GM19467 (cell line): ENCODE results near the gene ITCH.

Experiments used
- ATAC-seq: cut with Tn5 transposase; IDR thresholded peaks from one replicate; pipeline ENCODE4 v1.9.1; 2021; ENCODE audit warnings: mild to moderate bottlenecking, moderate library complexity; ENCODE audit not compliant: unreplicated experiment

The ITCH gene

DNA sequence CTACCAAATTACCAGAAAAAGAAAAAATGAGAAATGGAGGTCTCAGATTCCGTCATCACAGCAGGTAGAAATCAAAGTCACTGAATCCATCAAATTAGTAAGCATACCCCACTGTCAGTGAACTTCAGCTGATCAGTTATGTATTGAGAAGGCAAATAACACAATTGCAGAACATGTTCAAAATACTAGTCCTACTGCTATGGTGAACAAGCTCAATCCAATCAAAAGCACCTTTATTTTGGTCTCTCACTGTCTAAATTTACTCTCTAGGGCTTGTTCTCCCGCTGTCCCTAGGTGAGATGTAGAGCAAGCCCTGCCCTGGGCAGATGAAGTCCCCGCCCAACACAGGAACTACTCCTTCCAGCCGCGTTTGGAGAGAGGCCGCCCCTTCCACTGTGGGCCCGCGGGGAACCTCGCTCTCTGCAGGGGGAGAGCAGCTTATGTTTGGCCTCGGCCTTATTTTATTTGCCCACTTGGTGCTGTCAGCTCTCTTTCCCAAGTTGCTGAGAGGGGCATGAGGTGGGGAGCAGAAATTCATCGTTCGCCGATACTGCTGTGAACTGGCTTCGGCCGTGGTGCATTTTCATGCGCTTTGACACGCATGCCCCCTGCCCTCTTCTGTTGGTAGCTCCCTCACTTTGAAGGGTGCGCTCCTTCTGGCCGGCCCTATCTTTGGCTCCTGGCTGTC, 181.2 kb downstream of the ITCH start:
- no peak for ATAC-seq

DNA sequence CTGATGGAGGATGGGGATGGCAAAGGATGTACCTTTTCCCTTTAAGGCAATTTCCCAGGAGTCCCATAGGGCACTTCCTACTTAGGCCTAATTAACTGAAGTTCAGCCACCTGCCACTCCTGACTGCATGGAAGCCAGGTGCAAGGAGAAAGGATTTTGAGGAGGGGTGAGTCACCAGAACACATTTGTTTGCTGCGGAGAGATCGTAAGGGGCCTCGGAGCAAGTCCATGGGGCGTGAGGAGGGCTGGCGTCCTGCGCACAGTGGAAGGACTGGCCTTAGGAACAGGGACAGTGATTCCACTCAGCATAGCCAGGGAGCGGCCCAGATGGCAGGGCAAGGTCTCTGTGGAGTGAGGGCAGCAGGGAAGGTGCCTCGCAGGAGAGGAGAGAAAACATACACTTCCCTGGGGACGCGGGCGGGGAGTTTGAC, 183.7 kb downstream of the ITCH start:
- no peak for ATAC-seq

DNA sequence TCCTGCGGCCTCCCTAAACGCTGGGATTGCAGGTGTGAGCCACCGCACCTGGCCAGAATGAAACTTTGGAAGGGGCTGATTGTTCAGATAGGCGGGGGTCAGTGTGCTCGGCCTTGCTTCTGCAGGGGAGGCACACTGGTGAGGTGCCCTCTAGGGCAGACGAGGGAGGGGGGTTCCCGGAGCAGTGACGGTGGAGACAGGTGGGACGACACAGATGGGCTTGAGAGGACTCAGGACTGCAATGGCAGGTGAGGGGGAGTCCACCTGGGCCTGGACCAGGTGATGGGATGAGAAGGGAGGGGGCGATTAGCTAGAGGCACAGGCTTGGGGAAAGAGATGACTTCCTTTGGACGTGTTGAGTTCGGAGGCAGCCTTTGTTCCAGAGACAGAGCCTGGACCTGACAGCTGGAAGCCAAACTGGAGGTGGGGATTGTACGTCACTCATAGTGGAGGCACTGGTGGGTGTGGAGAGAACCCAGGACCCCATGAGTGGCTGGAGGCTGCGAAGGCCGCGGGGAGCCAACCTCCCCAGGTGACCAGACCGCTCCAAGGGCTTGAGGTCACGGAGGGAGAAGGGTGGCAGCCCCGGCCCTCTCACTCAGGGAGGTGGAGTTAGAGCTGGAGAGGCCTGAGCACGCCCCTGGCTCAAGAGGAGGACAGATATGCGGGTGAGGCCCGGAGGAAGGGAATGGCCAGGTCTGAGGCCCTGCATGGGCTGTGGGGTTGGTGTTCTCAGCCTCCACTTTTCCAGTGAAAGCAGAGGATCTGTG, 185.0 kb downstream of the ITCH start:
- ATAC-seq: no peak

DNA sequence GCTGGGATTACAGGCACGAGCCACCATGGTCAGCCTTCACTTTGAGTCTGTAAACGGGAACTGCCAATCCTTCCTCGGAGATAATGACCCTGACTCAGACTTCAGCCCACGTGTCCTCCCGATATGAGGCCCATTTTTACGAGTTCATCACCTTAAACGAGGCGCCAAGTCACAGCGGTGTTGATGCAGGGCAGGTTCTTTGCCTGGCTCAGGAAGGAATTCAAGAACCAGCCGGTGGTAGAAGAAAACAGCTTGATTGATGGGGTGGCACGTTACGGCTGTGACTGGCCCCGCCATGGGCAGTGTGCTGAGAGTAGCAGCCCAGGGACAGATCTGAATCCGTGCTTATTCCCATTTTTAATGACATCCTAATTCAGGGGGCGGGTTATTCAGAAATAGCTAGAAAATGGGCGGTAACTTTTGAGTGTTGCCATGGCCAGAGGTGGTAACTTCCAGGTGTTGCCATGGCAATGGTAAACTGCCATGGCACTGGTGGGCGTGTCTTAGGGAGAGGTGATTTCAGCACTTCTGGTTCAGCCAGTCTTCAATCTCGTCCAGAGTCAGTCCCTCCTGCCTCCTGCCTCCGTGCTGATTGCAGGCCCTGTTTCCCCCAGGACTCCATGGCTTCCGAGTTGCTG, 186.3 kb downstream of the ITCH start:
- ATAC-seq: no peak

DNA sequence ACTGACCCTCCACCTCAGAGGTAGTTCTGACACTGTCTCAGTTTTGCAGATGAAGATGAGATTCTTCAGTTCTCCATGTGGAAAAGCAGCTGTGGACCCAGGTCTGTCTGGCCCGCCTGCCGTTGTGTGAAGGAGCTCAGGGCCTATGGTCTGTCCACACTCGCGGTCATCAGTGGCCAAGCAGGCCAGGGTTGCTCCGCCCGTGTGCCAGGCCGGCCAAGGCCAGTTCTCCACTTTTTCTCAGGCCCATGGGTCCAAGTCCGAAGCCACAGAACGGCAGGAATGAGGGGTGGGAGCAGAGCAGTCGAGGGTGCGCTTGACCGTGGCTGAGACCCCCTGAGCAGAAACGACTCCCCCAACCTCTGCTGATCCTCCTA, 186.8 kb downstream of the ITCH start:
- ATAC-seq: no peak

DNA sequence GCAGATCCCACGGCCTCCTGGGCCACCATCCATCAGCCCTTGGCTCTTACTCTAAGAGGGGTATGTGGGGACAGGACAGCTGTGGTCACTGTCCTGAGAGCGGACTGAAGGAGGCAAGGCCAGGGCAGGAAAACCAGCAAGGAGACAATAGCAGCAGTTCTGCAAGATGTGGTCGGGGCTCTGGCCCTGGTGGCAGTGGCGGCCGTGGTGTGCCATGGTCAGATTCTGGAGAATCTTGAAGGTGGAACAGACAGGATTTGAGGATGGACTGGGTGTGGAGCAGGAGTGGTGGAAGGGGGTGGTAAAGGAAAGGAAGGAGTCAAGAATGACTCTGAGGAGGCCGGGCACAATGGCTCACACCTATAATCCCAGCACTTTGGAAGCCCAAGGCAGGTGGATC, 189.5 kb downstream of the ITCH start:
- ATAC-seq: no peak

DNA sequence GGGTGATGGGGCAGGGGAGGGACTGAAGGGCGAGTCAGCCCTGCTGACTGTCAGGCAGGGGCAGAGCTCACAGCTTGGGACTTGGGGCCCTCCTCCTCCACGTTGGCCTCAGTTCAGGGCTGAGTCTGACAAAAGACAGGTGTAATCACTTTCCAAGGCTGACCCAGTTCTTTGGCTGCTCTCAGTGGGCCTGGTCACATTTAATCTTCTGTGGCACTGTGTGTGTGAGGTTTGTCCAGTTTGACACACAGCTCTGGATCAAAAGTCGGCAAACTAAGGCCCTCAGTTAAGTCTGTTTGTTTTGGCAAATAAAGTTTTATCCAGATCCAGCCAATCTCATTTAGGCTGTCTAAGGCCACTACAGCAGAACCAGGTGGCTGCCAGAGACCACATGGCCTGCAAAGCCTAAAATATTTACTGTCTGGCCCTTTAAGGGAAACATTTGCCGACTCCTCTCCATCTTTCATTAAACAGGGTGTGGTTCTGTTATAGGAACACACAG, 190.3 kb downstream of the ITCH start:
- no peak for ATAC-seq

DNA sequence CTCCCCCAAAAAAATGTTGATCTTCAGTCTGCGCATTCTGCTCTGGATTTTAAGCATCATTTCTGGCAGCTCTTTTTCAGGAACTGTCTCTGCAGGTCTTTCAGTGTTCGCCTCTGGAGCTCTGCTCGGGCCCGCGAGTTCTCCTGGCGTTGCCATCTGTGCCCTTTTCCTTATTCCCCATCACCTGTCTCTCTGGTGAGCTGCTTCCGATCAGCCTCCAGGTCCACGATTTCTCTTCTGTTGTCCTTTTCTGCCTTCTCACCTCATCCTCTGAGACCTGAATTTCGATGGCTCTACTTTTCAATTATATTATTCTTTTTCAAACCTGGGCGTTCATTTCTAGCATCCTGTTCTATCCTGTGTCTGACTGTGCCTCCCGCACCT, 194.9 kb downstream of the ITCH start:
- no peak for ATAC-seq

DNA sequence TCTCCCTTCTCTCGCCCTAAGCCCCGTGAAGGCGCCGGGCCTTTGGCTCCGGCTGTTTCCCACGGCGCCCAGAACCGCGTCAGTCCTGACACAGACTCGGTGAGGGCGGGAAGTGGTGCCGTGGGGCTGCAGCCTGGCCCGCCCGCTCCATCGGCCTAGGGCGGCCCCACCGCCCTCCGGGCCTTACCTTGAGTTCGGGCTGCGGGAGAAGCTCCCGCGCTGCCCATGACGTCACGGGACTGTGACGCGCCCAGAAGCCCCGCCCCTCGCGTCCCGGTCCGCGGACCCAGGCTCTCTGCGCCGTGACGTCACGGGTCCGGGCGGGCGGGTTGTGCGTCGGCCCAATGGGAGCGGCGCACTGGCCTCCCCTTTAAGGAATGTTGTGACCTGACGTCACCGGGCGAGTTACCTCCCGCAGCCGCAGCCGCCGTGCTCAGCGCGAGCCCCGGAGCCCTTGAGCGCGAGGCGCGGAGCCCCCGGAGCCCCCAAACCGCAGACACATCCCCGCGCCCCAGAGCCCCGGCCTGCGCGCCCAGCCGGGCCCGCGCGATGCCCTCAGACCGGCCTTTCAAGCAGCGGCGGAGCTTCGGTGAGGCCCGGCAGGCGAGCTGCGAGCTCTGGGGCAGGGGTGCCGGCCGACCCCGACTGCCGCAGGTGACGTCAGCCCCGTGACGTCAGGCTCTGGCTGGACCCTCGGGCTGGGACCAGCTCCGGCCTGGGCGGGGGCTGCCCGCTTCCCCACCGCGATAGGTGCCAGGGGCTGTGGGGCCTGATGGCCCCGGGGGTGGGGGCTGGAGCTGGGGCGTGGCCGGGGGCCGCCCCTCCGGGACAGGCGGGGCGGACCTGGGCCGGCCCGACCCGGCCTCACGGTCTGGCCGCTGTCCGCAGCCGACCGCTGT, 195.5 kb downstream of the ITCH start, which contains the start of gene MAP1LC3A:
MAP1LC3A (plus strand) TSS at position 399 of the 899 bp plus-strand sequence; CDS start at position 550, 151 bp downstream.
- ATAC-seq: no peak

DNA sequence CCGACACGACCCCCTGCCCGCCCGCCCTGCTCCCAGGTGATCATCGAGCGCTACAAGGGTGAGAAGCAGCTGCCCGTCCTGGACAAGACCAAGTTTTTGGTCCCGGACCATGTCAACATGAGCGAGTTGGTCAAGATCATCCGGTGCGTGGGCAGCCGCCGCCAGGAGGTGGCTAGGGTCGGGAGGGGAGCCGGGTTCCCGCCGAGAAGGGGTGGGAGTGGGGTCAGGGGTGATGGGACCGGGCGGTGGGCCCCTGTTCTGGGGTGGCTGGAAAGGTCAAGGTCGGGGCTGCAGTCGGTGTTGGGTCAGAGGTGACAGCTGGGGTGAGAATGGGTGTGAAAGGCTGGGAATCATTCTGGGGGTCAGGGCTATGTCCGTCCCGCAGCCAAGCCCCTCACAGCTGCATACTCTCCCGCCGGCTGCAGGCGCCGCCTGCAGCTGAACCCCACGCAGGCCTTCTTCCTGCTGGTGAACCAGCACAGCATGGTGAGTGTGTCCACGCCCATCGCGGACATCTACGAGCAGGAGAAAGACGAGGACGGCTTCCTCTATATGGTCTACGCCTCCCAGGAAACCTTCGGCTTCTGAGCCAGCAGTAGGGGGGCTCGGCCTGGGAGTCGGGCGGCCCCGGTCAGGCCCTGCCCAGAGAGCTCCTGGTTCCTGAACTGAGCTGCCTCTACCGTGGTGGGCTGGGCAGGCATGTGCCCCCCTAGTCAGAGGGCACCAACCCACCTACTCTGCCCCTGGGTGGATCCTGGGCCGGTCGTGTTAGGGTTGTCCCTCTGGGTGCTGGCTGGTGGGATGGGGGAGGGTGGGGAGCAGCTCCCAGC, 196.5 kb downstream of the ITCH start:
- no peak for ATAC-seq

DNA sequence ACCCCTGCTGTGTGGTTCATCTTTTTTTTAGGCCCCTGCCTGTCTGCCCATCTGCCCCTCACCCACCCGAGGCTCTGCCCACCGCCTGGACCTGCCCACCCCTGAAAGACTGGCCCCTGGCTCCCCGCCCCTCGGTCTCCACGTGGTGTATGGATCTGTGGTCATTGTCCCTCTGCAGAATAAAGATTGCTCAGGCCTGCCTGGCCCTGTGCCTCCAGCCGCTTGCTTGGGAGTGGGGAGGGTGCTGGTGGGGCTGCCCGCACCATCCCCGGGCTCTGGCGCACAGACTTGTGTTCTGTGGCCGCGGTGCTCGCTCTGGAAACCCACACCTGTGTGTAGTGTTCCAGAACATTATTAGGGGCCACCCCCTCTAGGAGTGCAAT, 197.1 kb downstream of the ITCH start:
- ATAC-seq: no peak

DNA sequence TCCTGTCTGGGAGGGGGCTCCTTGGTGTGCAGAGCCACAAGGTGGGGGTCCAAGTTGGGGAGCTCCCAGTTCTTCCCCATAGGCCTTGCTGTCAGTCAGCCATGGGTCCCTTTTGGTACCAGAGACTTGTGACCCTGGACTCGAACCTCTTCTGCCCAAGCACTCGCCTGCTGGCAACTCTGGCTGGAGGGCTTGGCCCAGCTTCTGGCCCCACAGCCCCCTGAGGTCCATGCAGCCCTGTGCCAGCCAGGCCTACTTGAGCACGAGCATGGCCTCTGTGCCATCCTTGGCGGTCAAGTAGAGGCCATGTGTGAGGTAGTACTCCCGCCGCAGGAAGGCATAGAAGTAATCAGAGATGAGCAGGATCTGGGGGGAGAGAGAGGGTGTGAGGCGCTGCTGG, 197.5 kb downstream of the ITCH start:
- ATAC-seq: no peak
